Colon (tissue), 2 donors: ENCODE results near the gene SMAD1.

ENCODE experiments used
- FAIRE-seq: peaks from 2 replicates; lab custom pipeline; 2012; peaks lifted over from hg19 to GRCh38; lab: Jason Lieb, UNC
- donor health status: control.
- donor health status: control.

The SMAD1 gene

DNA sequence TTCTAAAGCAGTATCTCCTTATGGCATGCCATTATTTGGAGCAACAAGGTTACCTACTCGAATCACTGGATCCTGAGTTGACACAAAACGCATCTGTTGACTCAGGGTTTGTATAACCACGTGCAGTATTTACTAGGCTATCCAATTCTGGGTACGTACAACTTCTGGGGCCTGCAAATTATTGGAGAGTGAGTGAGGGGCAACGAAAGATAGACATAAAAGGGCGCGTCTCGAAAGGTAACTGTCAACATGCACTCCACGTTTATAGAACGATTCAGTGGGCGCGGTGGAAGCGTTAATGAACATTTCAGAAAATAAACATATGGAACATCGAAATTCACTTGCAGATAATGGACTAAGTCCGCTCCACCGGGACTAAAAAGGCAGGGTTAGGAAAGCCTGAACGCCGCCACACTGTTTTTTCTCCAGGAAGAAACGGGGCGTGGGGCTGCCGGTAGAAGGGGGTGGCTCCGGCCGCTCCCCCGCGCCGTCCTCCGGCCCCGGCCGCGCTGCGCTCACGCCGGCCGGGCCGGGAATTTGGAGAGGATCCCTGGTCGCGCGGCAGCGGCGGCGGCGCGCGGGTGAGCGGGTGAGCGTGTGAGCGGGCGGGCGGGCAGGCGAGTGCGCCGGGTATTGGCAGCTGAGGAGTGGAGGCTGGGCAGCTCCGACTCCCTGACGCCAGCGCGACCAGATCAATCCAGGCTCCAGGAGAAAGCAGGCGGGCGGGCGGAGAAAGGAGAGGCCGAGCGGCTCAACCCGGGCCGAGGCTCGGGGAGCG lies at the start of gene SMAD1:
TSS of gene SMAD1 (plus strand) at position 690 of the 778 bp plus-strand sequence. CDS start 32,761 bp downstream, outside the sequence.
- no peak for FAIRE-seq

DNA sequence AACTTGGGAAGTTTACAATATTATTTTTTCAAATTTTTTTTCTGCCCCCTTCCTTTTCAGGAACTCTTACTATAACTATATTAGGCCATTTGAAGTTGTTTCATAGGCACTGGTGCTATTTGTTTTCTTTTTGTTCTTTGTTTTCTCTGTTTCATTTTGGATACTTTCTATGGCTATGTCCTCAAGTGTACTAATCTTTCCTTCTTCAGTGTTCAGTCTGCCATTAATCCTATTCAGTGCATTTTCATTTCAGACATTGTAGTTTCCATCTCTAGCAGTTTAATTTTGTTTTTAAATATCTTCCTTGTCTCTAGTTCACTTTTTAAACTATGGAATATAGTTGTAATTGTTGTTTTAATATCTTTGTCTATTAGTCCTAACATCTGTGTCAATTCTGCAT lies 48.0 kb upstream of the SMAD1 start:
- FAIRE-seq, result no peak

DNA sequence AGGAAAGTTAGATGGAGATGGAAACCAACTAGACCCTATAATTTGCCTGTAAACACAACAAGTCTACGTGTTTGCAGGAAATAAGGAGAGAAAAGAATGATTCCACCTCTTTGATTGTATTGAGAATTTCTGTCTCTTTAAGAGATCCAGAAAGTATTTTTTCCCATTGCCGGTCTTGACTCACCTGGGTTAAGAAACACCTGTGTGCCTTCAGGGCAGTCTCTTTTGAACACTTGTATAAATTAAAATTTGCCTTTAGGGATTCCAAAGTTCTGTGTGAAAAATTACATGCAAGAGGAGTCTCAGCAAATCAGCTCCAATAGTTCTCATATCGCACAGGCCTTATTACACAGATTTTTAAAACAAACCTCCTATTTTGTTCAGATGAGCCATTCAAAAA lies 46.0 kb upstream of the SMAD1 start:
- no peak for FAIRE-seq

DNA sequence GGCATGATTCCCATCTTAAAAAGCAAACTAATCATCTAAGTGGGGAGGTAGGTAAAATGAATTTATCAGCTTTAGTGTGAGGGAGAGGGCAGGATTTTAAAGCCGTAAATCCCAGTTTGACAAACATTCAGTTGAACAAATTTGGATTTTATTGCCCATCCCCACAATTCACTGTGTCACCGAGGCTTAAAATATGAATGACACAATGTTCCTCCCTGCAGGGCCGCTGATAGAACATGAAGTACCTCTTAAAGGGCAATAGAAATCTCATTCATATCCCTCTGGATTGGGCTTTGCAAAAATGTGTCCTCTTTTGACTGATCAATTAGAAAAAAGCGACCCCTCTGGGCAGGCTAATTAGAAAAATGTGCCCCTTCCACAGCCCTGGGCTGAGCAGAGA lies 45.5 kb upstream of the SMAD1 start:
- no peak for FAIRE-seq

DNA sequence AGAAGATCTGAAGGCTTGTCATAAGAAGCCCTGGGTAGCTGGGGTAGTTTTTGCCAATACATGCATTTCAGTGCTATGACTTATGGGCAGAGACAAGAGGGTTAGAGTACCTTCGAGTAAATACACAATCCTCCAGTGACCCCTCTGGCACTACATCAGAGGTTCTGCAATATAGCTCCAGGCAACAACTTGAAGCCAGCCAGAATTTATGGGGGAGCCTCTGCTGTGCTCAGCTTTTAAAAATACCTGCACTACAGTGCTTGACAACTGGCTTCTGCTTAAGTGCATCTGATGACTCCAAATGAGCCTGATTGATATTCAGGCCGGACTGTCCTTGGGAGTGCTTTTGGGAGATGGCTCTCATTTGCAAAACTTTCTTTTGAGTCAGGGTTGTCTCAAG lies 44.9 kb upstream of the SMAD1 start:
- no peak for FAIRE-seq

DNA sequence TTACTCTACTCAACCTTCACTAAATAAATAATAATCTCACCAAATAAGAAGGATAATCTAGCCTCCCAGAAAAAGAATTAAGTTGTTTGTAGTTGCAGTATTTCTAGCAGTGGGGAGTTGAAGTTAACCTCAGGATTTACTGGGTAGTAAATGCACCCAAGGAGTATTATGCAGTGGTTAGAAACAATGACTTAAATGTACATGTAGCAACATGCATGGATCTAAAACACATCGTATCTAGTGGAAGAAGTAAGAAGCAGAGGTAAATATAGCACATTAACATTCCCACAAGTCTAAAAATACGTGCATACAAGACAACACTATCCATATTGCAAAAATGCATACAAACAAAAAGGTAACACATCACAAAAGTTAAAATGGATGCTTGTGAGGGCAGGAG lies 44.2 kb upstream of the SMAD1 start:
- FAIRE-seq, result no peak

DNA sequence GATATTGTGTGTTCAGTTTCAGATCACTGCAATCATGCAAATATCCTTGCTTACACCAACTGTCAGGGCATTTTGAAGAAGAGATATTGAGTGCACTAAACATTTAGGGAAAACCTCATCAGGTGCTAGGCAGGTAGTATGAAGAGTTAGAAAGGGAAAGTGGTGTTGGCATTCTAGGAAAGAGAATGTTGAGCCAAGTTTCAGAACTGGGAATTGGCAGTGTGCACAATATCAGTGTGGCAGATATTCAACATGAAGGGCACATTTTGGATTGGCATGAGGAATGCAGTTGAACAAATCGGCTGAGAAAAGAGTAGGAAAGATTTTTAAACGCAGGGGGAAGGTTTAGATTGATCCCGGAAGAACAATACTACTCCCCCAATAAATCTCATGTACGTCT lies 43.4 kb upstream of the SMAD1 start:
- FAIRE-seq, result no peak

DNA sequence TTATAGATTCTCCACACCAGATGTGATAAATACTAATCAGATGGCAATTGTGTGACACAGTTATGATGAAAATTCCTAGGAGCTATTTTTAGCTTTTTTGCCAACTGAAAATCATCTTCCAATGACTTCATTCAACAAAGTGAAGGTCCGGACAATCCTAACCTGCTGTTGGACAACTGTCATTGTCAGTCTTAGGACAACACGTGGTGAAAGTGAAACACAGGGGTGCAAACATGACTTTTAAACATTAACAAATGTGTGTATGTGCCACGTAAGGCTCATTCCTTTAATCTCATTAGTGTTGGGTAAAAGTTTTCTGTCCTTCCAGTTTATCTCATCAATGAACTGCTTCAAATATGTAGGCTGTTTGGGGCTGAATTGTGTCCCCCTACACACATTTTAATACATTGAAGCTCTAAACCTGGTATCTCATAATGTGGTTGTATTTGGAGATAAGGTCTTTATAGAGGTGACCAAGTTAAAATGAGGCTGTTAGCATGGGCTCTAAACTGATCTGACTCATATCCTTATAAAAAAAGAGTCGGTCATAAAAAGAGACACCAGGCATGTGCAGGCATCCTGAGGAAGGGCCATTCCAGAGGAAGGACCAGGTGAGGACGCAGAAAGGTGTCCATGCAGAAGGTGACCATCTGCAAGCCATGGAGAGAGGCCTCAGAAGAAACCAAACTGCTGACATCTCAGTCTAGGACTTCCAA lies 41.2 kb upstream of the SMAD1 start:
- no peak for FAIRE-seq

DNA sequence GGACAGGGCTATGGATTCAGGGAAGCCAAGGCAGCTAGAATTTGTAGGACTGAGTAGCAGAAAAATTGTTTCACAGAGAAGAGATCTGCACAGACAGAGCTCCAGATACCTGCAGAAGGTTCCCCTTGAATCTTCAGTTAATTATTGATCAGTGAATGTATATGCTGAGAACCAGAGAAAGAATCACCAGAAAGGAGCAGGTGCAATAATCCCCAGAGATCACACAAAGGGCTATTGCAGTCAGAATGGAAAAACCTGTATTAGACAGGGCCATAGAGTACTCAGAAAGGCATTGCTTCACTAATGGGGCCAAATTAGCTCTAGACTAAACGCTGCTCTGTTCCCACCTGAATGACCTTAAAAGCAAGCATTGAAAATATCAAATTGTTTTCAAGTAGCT lies 35.5 kb upstream of the SMAD1 start:
- no peak for FAIRE-seq

DNA sequence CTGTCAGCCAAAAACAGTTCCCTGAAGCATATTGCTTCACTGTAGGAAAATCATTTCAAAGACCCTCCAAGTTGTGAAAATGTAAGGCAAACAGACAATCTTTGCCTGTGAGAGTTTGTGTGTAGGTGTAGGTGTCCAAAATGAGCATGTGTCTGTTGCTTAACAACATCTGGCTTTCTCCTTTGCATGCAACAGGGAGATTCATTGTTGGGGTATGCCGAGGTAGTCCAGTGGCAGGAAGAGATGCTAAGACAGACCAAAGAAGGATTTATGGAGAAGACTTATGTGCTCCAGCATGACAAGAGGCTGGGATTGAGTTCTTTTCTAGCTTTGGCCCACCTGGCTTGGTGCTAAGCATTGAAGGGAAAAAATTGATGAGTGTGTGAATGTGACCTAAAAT lies 29.8 kb upstream of the SMAD1 start:
- FAIRE-seq, result no peak

DNA sequence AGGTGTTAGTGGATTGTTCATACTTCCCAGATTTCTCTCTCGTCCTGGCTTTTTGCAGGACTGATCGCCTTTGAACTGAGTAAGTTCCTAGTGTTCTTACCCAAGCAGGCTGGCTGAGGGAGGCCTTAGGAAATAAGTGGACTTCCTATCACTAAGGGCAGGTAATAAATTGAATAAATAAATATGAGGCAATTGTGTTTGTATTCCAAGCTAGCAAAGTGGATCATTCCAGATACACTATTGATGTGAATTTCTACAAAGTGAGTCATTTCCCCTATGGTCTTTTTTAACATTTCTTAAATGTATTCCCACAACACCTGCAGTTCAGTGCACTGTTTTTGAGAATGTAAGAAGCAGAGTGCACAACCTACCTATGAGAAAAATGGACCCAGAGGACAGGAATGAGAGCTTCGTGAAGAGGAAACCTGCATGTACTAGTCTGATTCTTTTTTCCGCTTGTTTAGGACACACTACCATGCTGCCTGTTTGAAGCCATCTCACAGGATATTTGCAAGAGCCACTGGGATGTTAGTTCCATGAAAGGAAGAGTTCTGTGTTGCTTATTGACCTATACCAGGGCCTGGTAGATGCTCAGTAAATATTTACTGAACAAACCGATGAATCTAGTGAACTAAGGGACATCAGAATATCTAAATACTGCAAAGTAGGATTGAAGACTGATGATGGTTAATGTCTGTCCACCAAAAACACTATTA lies 29.0 kb upstream of the SMAD1 start:
- FAIRE-seq, result no peak

DNA sequence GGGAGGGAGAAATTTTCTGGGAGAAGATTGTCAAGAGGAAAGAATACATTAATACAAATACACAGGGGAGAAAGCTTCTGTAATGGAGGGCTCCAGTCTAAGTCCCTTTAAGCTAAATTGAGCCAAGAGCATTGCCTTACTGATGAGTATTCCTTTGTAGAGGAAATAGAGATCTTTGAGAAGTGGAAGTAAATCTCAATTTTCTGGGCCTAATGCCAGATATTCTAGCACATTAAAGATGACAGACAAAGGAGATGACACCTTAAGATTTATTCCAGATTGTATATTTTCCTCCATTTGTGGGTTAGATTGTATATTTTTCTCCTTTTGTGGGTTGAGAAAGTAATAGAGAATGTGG lies 28.5 kb upstream of the SMAD1 start:
- no peak for FAIRE-seq

DNA sequence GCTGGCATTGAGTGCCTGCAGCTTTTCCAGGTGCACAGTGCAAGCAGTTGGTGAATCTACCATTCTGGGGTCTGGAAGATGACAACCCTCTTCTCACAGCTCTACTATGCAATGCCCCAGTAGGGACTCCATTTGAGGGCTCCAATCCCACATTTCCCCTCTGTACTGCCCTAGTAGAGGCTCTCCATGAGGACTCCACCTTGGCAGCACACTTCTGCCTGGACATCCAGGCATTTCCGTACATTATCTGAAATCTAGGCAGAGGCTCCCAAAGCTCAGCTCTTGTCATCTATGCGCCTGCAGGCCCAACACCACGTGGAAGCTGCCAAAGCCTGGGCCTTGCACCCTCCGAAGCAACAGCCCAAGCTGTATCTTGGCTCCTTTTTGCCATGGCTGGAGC lies 8.4 kb upstream of the SMAD1 start:
- FAIRE-seq, result no peak

DNA sequence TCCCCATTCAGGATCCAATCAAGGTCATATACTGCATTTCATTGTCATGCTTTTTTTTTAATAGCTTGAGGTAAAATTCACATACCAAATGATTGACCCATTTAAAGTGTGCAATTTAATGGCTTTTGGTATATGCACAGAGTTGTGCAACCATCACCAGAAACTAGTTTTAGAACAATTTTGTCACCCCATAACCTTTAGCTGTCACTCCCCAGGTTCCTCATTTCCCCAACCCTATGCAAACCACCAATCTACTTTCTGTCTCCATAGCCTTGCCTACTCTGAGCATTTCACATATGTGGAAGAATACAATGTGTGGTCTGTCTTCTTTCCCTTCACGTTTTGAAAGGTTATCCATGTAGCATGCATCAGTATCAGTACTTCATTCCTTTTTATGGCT lies 1.4 kb upstream of the SMAD1 start:
- FAIRE-seq, result no peak

DNA sequence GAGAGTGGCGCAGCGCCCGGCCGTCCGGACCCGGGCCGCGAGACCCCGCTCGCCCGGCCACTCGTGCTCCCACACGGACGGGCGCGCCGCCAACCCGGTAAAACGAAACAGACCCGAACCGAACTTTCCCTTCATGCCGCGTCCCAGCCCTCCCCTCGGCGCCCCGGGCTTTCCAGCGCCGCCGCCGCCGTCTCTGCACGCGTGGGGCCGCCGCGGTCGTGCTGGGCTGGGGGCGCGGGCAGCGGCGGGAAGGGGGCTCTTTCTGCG lies 222 bp downstream of the SMAD1 start:
- FAIRE-seq, result no peak

DNA sequence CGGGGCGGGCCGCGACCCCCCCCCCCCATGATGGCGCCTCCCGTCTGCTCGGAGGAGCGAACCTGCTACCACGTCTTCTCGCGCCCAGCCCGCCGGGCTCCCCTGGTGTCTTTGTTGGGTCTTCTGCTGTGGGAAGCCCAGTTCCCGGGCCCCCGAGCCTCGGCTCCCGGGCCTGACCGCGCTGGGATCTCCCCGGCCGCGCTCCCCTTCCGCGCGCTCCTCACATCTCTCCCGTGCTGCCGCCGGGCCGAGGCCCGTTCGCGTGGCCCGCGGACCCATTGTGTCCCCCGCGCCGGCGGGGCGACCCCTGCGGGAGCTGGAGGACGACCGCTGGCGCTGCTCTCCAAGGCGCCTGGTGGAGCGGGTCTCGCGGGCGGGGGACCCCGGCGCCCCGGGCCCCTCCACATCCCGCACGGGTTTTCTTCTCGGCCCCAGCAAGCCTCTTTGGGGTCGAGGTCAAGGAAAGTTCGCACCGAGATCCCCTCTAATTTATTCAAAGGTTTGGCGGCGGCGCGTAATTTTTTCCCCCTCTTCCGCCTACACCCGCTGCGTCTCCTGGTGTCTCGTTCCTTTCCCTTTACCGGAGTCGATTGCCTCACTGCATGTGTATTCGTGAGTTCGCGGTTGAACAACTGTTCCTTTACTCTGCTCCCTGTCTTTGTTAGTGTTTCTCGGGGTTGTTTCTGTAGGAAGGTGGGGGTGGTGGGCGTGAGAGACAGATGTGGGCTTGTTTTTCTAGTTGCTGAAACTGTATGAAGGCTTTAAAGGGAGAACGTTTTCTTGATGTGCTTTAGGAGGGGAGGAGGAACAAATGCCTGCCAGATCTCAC lies 770 bp downstream of the SMAD1 start:
- FAIRE-seq, result no peak

DNA sequence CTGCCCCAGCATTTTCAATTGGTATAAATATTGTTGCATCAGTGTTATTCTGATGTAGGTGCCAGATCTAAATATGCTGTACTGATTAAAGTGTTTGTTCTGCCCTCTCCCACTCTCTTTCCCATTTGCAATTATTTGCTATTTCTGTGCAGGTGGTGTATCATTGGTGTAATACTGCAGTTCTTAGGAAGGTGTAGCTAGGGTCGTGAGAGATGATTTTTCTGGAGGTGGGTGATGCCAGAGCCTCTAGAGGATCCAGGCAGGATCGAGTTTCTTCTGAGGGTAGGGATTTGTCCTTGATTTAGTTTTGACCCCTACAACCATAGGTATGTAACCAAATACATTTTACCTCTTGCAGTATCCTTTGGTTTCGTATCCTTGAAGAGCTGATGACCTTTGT lies 1.9 kb downstream of the SMAD1 start:
- no peak for FAIRE-seq

DNA sequence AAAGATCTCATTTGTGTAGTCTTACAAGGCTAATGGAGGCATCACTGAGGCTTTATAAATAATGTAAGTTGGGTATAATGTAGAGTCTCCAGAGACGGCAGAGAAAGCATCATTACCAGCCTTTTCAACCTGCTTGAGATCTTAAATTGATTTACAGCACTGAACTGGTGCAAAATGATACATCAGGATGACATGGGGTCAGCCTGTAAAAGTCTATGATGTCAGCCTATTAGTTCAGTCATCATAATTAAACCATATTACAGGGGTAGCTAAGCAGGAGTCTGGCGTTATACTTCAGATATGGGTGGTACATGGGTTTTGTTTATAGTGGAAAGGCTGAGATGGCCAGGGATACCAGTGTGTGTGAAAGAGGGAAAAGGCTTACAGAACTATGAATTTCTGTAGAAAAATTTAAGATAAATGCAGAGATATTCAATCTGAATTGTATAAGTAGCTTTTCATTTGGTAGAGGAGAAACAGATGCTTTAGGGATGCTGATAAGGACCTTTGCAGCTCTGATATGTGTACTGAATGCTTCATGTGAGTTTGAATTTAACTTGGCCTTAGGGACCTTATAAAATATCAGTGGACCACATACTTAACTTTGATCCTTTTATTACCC lies 2.7 kb downstream of the SMAD1 start:
- FAIRE-seq, result no peak

DNA sequence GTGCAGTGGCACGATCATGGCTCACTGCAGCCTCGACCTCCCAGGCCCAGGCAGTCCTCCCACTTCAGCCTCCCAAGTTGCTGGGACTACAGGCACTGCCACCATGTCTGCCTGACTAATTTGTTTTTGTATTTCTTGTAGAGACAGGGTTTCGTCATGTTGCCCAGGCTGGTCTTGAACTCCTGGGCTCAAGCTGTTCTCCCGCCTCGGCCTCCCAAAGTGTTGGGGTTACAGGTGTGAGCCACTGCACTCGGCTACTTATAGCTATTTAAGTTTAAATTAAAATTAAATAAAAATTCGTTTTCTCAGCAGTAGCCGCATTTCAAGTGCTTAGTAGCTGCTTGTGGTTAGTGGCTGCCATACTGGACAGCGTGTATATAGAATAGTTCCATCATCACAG lies 3.5 kb downstream of the SMAD1 start:
- no peak for FAIRE-seq

DNA sequence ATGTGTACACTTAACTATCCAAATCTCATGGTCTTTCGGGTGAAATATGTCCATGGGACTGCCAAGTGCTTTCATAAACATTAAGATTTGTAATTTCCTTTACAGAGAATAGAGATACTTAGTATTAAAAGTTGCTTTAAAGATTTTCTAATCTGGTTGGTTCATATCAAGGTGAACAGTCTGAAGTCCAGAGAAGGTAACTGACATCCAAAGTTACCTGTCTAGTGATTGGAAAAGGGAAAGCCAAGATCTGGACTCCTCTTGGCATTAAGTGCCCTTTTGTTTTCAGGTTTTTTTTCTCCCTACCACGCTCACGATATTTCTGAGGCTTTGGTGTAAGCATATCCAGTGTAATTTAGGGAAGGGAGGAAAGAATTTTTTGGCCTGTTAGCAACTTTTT lies 5.0 kb downstream of the SMAD1 start:
- FAIRE-seq, result no peak

DNA sequence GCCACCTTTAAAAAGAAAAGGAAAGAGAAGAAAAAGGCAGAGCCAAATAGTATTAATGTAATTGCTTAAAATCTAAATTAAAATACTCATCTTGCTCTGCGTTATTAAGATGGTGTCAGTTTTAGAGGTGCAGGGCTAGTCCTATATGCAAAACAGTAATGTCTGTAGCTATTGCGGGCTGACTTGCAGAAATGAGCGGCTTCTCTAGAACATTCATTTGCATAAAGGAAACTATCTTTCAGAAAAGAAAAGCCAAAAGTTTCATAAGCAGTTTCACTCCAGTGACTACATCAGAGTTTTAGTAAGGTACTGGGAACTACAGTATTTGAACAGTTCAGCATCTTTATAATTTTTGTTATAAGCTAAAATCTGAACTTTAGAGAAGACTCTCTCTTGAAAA lies 6.0 kb downstream of the SMAD1 start:
- FAIRE-seq, result no peak

DNA sequence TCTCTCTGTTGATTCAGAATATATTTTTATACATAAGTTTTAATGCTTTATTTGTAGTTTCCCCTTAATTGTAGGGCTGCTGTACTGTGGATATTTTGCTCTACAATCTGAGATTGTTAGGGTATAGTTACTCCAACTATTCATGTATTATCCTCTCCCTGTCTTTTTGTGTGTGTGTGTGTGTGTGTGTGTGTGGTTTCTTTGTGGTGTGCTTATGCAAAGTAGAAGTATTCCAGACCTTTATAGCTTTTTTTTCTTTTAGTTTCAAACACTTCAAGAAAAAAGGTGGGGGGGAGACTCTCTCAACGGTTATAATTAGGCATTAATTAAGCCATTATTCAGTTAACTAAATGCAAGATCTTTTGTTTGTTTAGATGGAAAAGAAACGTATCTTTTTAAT lies 6.7 kb downstream of the SMAD1 start:
- no peak for FAIRE-seq
